AG09319 (cell line): ENCODE data around the gene DBI.

ENCODE experiments used
- DNase-seq: peaks from one replicate; pipeline ENCODE4 v3.0.0-alpha.2; 2010; ENCODE audit warnings: low read depth; ENCODE audit errors: extremely low read depth
- CTCF ChIP-seq: IDR thresholded peaks from 2 replicates; pipeline ENCODE4 v1.5.1; 2011; ENCODE audit warnings: low read depth, mild to moderate bottlenecking, inconsistent platforms, low read length, moderate library complexity

The DBI gene

DNA sequence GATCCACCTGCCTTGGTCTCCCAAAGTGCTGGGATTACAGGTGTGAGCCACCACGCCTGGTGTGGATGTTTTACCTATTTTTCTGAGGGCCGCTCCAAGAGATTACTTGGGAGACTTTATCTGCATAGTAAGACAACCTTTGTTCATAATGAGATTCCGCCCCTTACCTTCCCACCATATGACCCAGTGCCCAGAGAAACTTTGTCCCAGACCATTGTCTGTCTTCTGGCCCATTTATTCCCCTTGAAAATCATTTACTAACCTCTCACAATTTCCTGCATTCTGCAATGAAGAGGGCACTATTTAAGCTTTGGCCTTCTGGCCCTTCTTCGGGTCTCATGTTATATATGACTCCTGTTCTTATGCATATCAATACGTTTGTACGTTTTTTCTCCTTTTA, 51.1 kb downstream of the DBI start:
- TF ChIP-seq CTCF: no peak
- no peak for DNase-seq

- no peak for DNase-seq
- TF ChIP-seq CTCF: no peak
Observed at GRCh38 chr2:119419065-119419464, 52.3 kb downstream of the DBI start.

DNA sequence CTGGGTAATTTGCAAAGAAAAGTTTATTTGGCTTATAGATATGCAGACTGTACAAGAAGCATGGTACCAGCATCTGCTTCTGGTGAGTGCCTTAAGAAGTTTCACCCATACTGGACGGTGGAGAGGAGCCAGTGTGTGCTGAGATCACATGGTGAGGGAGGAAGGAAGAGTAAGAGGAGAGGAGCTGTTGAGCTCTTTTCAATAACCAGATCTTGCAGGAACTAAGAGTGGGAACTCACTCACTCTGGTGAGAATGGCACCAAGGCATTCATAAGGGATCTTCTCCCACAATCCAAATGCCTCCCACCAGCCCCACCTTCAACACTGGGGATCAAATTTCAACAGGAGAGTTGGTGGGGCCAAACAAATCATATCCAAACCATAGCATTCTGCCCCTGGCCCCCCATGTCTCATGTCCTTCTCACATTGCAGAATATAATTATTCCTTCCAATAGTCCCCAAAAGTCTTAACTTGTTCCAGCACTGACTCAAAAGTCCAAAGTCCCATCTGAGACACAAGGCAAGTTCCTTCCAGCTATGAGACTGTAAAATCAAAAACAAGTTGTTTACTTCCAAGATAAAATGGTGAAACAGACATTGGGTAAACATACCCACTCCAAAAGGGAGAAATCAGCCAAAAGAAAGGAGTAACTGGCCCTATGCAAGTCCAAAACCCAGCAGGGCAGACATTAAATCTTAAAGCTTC, 53.2 kb downstream of the DBI start:
- DNase-seq: no peak
- TF ChIP-seq CTCF: no peak

GRCh38 chr2:119421304-119421703, 54.5 kb downstream of the DBI start:
- no peak for DNase-seq
- no peak for TF ChIP-seq CTCF

DNA sequence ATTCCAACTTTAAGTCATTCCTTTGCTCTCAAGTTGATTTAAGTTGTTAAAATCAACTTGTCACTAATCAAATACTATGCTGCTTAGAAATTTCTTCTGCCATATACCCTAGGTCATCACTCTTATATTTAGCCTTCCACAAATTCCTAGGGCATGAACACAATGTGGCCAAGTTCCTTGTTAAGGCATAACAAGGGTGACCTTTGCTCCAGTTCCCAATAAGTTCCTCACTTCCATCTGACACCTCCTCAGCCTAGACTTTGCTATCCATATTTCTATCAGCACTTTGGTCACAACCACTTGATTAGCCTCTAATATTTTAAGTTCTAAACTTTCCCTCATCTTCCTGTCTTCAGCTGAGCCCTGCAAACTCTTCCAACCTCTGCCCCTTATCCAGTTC, 55.0 kb downstream of the DBI start:
- DNase-seq: no peak
- TF ChIP-seq CTCF: no peak
